PC-3 (cell line): ENCODE data around the gene ZCCHC7. TPM values are rescaled to one million over a fixed set of nuclear protein-coding genes. Genes with fewer than 3 reads are reported as not detected.

Source experiments
- ATAC-seq: fragments of 200-7000 bp; cut with Tn5 transposase; 2 replicates; pipeline ENCODE4 v1.9.1; 2020; ENCODE audit warnings: mild to moderate bottlenecking, moderate library complexity
- BruUV-seq: library from RNA; stranded (reverse); fragments of 400-500 nt; replicated peaks from 2 replicates; lab custom pipeline; 2021; lab: Mats Ljungman, UMichigan
- CTCF ChIA-PET: fragments of 300-600 bp; sonication (Branson Sonifier 250); formaldehyde crosslinking; loops from one replicate; lab custom pipeline; 2022; ENCODE audit warnings: antibody characterized with exemption; lab: Charles Lee
- POLR2A ChIA-PET: fragments of 300-600 bp; sonication (Branson Sonifier 250); formaldehyde crosslinking; loops from one replicate; lab custom pipeline; 2022; ENCODE audit warnings: antibody characterized with exemption; ENCODE audit not compliant: unreplicated experiment; lab: Charles Lee
- DNase-seq: peaks from one replicate; pipeline ENCODE4 v3.0.0-alpha.2; 2015
- H2AFZ ChIP-seq: fragments of 300-600 bp; sonication (generic); 2 replicates; pipeline ENCODE4 v1.6.0; 2016; ENCODE audit warnings: antibody characterized with exemption, low read length
- H3F3A ChIP-seq: fragments of 300-600 bp; sonication (generic); one replicate; pipeline ENCODE4 v1.6.0; 2017; ENCODE audit warnings: antibody characterized with exemption, low read length, control low read depth, mild to moderate bottlenecking; ENCODE audit not compliant: unreplicated experiment
- H3K27ac ChIP-seq: fragments of 300-600 bp; sonication (generic); 2 replicates; pipeline ENCODE4 v1.5.1; 2016; ENCODE audit warnings: mild to moderate bottlenecking, low read length
- H3K27me3 ChIP-seq: fragments of 300-600 bp; sonication (generic); 2 replicates; pipeline ENCODE4 v1.6.1; 2016; ENCODE audit warnings: low read length, mixed read lengths
- H3K36me3 ChIP-seq: fragments of 300-600 bp; sonication (generic); 2 replicates; pipeline ENCODE4 v1.6.1; 2016; ENCODE audit warnings: low read depth, mixed run types, low read length, mixed read lengths
- H3K4me1 ChIP-seq: fragments of 300-600 bp; sonication (generic); 2 replicates; pipeline ENCODE4 v1.5.1; 2016; ENCODE audit warnings: low read length; ENCODE audit not compliant: insufficient read depth
- H3K4me2 ChIP-seq: fragments of 300-600 bp; sonication (generic); 2 replicates; pipeline ENCODE4 v1.6.0; 2016; ENCODE audit warnings: low read length
- H3K4me3 ChIP-seq: fragments of 300-600 bp; sonication (generic); 2 replicates; pipeline ENCODE4 v1.5.1; 2016; ENCODE audit warnings: mild to moderate bottlenecking, low read length, mixed read lengths
- H3K79me2 ChIP-seq: fragments of 300-600 bp; sonication (generic); 2 replicates; pipeline ENCODE4 v1.6.1; 2017; ENCODE audit warnings: low read length, mixed read lengths
- H3K9ac ChIP-seq: fragments of 300-600 bp; sonication (generic); 2 replicates; pipeline ENCODE4 v1.6.0; 2016; ENCODE audit warnings: mild to moderate bottlenecking, low read length
- H3K9me2 ChIP-seq: fragments of 300-600 bp; sonication (generic); replicated peaks from 2 replicates; pipeline ENCODE4 v1.6.1; 2016; ENCODE audit warnings: mixed run types, low read length, mixed read lengths
- H3K9me3 ChIP-seq: fragments of 300-600 bp; sonication (generic); 2 replicates; pipeline ENCODE4 v1.6.1; 2016; ENCODE audit warnings: low read length, mixed read lengths
- H4K20me1 ChIP-seq: fragments of 300-600 bp; sonication (generic); 2 replicates; pipeline ENCODE4 v1.6.1; 2016; ENCODE audit warnings: low read length, mixed read lengths
- EZH2 ChIP-seq: fragments of 300-600 bp; sonication (generic); IDR thresholded peaks from one replicate; pipeline ENCODE4 v1.6.1; 2017; ENCODE audit warnings: antibody characterized with exemption, mild to moderate bottlenecking, low read length; ENCODE audit not compliant: unreplicated experiment
- EZH2phosphoT487 ChIP-seq: fragments of 300-600 bp; sonication (generic); IDR thresholded peaks from 2 replicates; pipeline ENCODE4 v1.6.1; 2018; ENCODE audit warnings: mild to moderate bottlenecking, antibody characterized with exemption, low read length, borderline replicate concordance
- intact Hi-C: fragments of 100-400 bp; cut with micrococcal nuclease; formaldehyde crosslinking; loops from 2 replicates; pipeline ENCODE4 v1.9.0; 2023
- total RNA-seq: library from RNA; depleted of rRNA; stranded (reverse); fragments of >200 nt; gene quantifications from 2 replicates; pipeline ENCODE4 v1.2.3, GENCODE V29; 2014
- TF ChIP-seq, protein P1 (sequence below): fragments of 300-600 bp; sonication (generic); conservative IDR thresholded peaks from 2 replicates; pipeline ENCODE4 v1.5.1; 2017; ENCODE audit warnings: antibody characterized with exemption, low read depth, mild to moderate bottlenecking, low read length

ZCCHC7 gene
- total RNA-seq, 1 experiment from 2014 or later = 6.5 TPM

DNA sequence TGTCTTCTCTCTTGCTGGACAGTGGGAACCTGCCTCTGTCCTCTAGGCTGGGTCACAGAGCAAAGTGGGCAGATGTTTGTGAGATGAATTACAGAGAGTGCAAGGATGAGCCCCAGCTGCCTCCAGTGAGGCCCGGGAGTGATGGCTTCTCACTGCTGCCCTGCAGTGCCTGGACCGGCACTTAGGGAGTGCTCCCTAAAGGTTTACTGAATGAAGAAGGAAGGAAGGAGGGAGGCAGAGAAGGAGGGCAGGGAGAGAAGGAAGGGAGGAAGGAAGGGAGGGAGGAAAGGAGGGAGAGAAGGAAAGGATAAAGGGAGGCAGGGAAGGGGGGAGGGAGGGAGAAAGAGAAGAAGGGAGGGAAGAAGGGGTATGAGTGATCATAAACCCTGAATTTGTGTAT is 259.5 kb downstream of the ZCCHC7 start:
- ChIA-PET POLR2A (no interaction called here), CTCF (no interaction called here)
- ATAC-seq = no peak

DNA sequence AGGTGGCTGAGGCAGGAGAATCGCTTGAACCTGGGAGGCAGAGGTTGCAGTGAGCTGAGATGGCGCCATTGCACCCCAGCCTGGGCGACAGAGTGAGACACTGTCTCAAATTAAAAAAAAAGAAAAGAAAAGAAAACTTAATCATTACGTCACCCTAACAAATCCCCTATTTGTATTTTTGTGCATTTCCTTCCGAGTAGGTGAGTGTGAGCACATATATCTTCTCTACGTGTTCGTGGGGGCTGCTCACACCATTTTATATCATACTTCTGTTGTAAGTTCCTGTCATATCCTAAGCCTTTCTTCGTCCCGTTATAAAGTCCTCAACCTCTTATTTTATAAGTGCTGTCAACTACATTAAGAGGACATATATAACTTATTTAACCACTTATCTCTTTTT is 260.2 kb downstream of the ZCCHC7 start:
- intact Hi-C loops = no loop called here
- Histone ChIP-seq H3K36me3 (no peaks in the 10 kb centered on the region), H3F3A (no peaks in the 10 kb centered on the region), H2AFZ (no peak overlapping the region), H3K27ac (no peak overlapping the region), H3K9ac (no peak overlapping the region), H3K79me2 (no peaks in the 10 kb centered on the region), H3K4me1 (no peaks in the 10 kb centered on the region), H3K4me2 (no peak overlapping the region), H3K9me2 (no peaks in the 10 kb centered on the region), H4K20me1 (no peaks in the 10 kb centered on the region), H3K27me3 (no peaks in the 10 kb centered on the region), H3K9me3 (no peaks in the 10 kb centered on the region), H3K4me3 (no peak overlapping the region)
- ATAC-seq = no peak
- no TSS peak for BruUV-seq
- ChIA-PET POLR2A (no interaction called here), CTCF (no interaction called here)
- TF ChIP-seq, protein P1, sequence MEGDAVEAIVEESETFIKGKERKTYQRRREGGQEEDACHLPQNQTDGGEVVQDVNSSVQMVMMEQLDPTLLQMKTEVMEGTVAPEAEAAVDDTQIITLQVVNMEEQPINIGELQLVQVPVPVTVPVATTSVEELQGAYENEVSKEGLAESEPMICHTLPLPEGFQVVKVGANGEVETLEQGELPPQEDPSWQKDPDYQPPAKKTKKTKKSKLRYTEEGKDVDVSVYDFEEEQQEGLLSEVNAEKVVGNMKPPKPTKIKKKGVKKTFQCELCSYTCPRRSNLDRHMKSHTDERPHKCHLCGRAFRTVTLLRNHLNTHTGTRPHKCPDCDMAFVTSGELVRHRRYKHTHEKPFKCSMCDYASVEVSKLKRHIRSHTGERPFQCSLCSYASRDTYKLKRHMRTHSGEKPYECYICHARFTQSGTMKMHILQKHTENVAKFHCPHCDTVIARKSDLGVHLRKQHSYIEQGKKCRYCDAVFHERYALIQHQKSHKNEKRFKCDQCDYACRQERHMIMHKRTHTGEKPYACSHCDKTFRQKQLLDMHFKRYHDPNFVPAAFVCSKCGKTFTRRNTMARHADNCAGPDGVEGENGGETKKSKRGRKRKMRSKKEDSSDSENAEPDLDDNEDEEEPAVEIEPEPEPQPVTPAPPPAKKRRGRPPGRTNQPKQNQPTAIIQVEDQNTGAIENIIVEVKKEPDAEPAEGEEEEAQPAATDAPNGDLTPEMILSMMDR = no peak
- DNase-seq = no peak

More for the DNA sequence above, 259.5 kb downstream of the ZCCHC7 start:
- H3K4me1 ChIP-seq = no peaks in the 10 kb centered on the region
- no peak overlapping the region for H3K9ac ChIP-seq
- TF ChIP-seq EZH2phosphoT487 = no peak
- no peak for TF ChIP-seq EZH2
- TF ChIP-seq, protein P1 = no peak
- H3K27me3 ChIP-seq = no peaks in the 10 kb centered on the region
- H3K79me2 ChIP-seq = no peaks in the 10 kb centered on the region
- H3K27ac ChIP-seq = no peak overlapping the region
- no peaks in the 10 kb centered on the region for H3K9me3 ChIP-seq
- no peak overlapping the region for H3K4me2 ChIP-seq
- no peaks in the 10 kb centered on the region for H3K9me2 ChIP-seq
- H3K36me3 ChIP-seq = no peaks in the 10 kb centered on the region
- intact Hi-C loops = no loop called here
- H2AFZ ChIP-seq = no peak overlapping the region
- H3K4me3 ChIP-seq = no peak overlapping the region
- DNase-seq = no peak
- no TSS peak for BruUV-seq
- no peaks in the 10 kb centered on the region for H4K20me1 ChIP-seq
- no peaks in the 10 kb centered on the region for H3F3A ChIP-seq

DNA sequence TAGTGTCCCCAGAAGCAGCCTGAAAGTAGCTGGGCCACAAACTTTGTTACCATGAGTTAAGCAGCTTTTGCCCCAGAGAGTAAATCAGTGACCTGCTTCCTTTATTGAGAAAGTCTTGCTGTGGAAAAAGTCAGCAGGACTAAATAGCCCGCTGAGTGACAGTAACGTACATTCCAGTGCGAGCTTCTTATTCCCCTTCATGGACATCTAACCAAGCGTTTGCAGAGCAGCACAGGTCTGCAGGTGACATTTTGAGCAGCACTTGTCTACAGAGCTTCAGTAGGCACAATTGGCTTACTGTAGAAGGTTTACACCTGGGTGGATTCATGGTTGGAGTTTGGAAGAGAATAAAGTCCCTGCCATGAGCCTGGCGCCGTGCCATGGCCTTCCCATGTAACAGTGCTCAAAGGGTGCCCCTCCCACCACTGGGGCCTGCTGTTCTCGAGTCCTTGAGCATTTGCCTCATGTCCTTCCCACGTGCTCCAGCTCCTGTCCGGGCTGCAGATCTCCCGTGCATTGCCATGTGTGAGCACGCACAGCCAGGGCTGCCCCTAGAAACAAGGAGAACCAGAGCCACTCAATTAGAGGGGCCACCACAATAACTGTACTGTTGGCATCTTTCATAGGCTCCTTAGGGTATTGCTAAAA is 260.8 kb downstream of the ZCCHC7 start:
- ChIA-PET CTCF (no interaction called here), POLR2A (no interaction called here)
- Histone ChIP-seq H3K79me2 (no peaks in the 10 kb centered on the region), H3K9me2 (no peaks in the 10 kb centered on the region), H3K27ac (no peak overlapping the region), H3K9me3 (no peaks in the 10 kb centered on the region), H2AFZ (no peak overlapping the region), H3F3A (no peaks in the 10 kb centered on the region), H3K4me3 (no peak overlapping the region), H4K20me1 (no peaks in the 10 kb centered on the region), H3K27me3 (no peaks in the 10 kb centered on the region), H3K4me1 (no peaks in the 10 kb centered on the region), H3K9ac (no peak overlapping the region), H3K4me2 (no peak overlapping the region), H3K36me3 (no peaks in the 10 kb centered on the region)
- TF ChIP-seq, protein P1 = no peak
- TF ChIP-seq EZH2 (no peak), EZH2phosphoT487 (no peak)
- DNase-seq = no peak
- intact Hi-C loops = no loop called here
- BruUV-seq = no TSS peak
- no peak for ATAC-seq
